ENCODE measurements around the gene RPE65. TPM values are rescaled to one million over a fixed set of nuclear protein-coding genes. Genes with fewer than 3 reads are reported as not detected.
"Not testable (repeated sequence)": the region's sequence is repeated elsewhere in the genome, so short reads cannot be mapped to it uniquely, and the experiment has no call there.

Gene RPE65
- total and polyA plus RNA-seq, 7 donors, result 0.01 TPM; not detected in 6

DNA sequence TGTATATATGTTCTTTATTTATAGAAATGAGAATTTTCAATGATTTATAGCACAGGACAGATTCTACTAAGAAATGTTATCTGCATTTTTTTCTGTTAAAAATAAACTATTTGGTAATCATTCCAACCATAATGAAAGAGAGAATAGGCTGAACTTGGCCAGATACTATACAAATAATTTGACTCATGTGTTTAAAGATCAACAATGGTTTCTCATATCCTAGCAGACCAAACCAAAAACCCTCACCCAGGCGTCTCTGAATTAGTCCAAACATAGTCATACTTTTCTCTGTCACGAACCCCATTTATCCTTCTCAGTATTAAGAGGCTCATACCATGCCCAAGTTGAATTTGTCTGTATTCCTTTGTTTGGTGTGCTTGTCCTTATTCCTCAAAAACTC, 40.3 kb downstream of the RPE65 start:
- DNase-seq, result no peak
- no peak for TF ChIP-seq POLR2A (IDR thresholded peaks at IDR 0.05)
- TF ChIP-seq EP300 (IDR thresholded peaks at IDR 0.05), result no peak
- TF ChIP-seq, protein P1, sequence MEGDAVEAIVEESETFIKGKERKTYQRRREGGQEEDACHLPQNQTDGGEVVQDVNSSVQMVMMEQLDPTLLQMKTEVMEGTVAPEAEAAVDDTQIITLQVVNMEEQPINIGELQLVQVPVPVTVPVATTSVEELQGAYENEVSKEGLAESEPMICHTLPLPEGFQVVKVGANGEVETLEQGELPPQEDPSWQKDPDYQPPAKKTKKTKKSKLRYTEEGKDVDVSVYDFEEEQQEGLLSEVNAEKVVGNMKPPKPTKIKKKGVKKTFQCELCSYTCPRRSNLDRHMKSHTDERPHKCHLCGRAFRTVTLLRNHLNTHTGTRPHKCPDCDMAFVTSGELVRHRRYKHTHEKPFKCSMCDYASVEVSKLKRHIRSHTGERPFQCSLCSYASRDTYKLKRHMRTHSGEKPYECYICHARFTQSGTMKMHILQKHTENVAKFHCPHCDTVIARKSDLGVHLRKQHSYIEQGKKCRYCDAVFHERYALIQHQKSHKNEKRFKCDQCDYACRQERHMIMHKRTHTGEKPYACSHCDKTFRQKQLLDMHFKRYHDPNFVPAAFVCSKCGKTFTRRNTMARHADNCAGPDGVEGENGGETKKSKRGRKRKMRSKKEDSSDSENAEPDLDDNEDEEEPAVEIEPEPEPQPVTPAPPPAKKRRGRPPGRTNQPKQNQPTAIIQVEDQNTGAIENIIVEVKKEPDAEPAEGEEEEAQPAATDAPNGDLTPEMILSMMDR (IDR thresholded peaks at IDR 0.05), result no peak
- TF ChIP-seq POLR2AphosphoS5 (IDR thresholded peaks at IDR 0.05), result no peak
- Histone ChIP-seq H3K9me3 (no peaks in the 10 kb centered on the region), H3K27me3 (no peaks in the 10 kb centered on the region), H3K36me3 (no peaks in the 10 kb centered on the region), H3K27ac (no peak overlapping the region), H3K4me1 (no peaks in the 10 kb centered on the region), H3K4me3 (no peak overlapping the region)
- intact Hi-C loops (cut with DNase I), result no loop called here
- 55 to 69% methylated on average over 2 of the region's 2 CpGs for WGBS, 2 donors

DNA sequence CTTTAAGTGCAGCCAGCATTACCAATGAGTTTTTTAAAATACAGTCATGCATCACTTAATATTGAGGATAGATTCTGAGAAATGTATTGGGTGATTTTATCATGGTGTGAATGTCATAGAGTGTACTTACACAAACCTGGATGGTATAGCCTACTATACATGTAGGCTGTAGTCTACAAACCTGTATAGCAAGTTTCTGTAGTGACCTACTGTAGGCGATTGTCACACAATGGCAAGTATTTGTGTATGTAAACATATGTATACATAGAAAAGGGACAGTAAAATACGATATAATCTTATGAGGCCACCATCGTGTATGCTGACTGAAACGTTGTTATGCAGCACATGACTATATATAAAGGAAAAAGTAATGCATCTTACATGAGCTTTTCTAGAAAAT, 48.2 kb downstream of the RPE65 start:
- Histone ChIP-seq H3K36me3 (no peaks in the 10 kb centered on the region), H3K4me1 (no peaks in the 10 kb centered on the region), H3K9me3 (no peaks in the 10 kb centered on the region), H3K4me3 (no peak overlapping the region), H3K27me3 (no peaks in the 10 kb centered on the region), H3K27ac (no peak overlapping the region)
- intact Hi-C loops (cut with DNase I), result no loop called here
- DNase-seq, result no peak
- TF ChIP-seq, protein P1 (IDR thresholded peaks at IDR 0.05), result no peak
- TF ChIP-seq POLR2A (IDR thresholded peaks at IDR 0.05) (no peak), EP300 (IDR thresholded peaks at IDR 0.05) (no peak), POLR2AphosphoS5 (IDR thresholded peaks at IDR 0.05) (no peak)
- 16 to 63% methylated on average over 4 of the region's 4 CpGs for WGBS, 2 donors

DNA sequence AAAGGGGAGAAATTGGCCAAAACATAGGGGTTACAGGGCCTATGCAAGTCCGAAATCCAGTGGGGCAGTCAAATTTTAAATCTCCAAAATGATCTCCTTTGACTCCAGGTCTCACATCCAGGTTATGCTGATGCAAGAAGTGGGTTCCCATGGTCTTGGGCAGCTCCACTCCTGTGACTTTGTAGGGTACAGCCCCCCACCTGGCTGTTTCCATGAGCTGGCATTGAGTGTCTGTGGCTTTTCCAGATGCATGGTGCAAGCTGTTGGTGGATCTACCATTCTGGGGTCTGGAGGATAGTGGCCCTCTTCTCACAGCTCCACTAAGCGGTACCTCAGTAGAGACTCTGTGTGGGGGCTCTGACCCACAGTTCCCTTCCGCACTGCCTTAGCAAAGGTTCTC, 54.2 kb downstream of the RPE65 start:
- intact Hi-C loops (cut with DNase I); H3K36me3 ChIP-seq; H3K27me3 ChIP-seq; H3K4me3 ChIP-seq; H3K4me1 ChIP-seq; H3K9me3 ChIP-seq; DNase-seq; H3K27ac ChIP-seq: not testable (repeated sequence)
- 92% methylated on average over 3 of the region's 3 CpGs for WGBS, 2 donors

DNA sequence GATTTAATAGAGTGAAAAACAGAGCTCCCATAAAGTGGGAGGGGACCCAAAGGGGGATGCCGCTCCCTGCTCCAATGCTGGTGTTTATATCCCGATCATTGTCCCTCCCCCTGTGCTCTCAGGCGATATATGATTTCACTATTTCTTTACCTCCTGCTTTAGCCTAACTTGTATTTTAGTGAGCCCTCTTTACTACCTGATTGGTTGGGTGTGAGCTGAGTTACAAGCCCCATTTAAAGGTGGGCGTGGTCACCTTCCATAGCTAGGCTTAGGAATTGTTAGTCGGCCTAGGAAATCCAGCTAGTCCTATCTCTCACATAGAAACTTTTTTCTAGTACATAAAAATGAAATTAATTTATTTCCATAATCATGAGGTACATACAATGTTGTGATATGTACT, 57.3 kb downstream of the RPE65 start:
- H3K4me1 ChIP-seq; DNase-seq; H3K9me3 ChIP-seq; intact Hi-C loops (cut with DNase I); H3K4me3 ChIP-seq; H3K36me3 ChIP-seq; H3K27ac ChIP-seq; H3K27me3 ChIP-seq: not testable (repeated sequence)
- WGBS, 2 donors, result 85 to 88% methylated on average over 5 of the region's 5 CpGs

DNA sequence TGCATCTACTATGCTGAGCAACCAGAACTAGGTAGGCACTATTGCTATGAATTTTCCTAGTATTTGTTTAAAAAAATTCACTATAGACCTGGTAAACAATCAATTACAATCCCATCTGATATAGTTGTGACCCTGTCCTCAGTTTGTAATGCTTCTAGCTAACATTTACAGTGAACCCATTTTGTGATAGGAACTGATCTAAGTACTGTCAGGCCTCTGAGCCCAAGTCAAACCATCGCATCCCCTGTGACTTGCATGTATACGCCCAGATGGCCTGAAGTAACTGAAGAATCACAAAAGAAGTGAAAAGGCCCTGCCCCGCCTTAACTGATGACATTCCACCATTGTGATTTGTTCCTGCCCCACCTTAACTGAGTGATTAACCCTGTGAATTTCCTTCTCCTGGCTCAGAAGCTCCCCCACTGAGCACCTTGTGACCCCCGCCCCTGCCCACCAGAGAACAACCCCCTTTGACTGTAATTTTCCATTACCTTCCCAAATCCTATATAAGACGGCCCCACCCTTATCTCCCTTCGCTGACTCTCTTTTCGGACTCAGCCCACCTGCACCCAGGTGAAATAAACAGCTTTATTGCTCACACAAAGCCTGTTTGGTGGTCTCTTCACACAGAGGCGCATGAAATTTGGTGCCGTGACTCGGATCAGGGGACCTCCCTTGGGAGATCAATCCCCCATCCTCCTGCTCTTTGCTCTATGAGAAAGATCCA, 63.8 kb downstream of the RPE65 start:
- intact Hi-C loops (cut with DNase I); H3K9me3 ChIP-seq; H3K4me3 ChIP-seq; DNase-seq; H3K27me3 ChIP-seq; H3K27ac ChIP-seq; H3K36me3 ChIP-seq: not testable (repeated sequence)
- H3K4me1 ChIP-seq, result peaks cover 0 to 18% (median 15%) of the 10 kb centered on the region in 4 donors
- WGBS, 2 donors, result 86 to 92% methylated on average over 9 of the region's 10 CpGs

DNA sequence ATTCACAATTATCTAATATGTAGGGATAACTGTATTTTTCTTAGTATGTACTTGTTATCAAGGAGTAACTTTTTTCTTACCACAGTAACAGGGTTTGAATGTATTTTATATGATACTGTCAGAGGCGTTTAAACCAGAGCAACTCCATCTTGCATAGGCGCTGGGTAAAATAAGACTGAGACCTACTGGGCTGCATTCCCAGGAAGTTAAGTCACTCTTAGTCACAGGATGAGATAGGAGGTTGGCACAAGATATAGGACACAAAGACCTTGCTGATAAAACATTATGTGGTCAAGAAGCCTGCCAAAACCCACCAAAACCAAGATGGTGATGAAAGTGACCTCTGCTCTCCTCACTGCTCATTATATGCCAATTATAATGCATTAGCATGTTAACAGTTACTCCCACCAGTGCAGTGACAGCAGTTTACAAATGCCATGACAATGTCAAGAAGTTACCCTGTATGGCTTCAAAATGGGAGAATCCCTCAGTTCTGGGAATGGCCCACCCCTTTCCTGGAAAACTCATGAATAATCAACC, 64.8 kb downstream of the RPE65 start:
- H3K4me1 ChIP-seq, result peaks cover 0 to 18% (median 15%) of the 10 kb centered on the region in 4 donors
- DNase-seq, result no peak
- peak overlapping the region in 2 of 4 donors; percentile 22 to 75 for H3K27ac ChIP-seq
- H3K4me3 ChIP-seq, result no peak overlapping the region
- H3K27me3 ChIP-seq, result no peaks in the 10 kb centered on the region
- no peak for TF ChIP-seq EP300 (IDR thresholded peaks at IDR 0.05)
- TF ChIP-seq, protein P1 (IDR thresholded peaks at IDR 0.05), result no peak
- TF ChIP-seq POLR2A (IDR thresholded peaks at IDR 0.05), result no peak
- no peaks in the 10 kb centered on the region for H3K36me3 ChIP-seq
- no peaks in the 10 kb centered on the region for H3K9me3 ChIP-seq
- intact Hi-C loops (cut with DNase I), result no loop called here
- 83 to 89% methylated on average over 2 of the region's 2 CpGs for WGBS, 2 donors

All from sigmoid colon (tissue), 7 donors.